Measurements from ENCODE around the gene ASIC3. TPM values are rescaled to one million over a fixed set of nuclear protein-coding genes. Genes with fewer than 3 reads are reported as not detected.

Gene ASIC3
- total RNA-seq, 6 experiments from 2014 or later, result 0.53 to 1.2 (median 1.2) TPM

- Histone ChIP-seq H3K27me3 (no peaks in the 10 kb centered on the region), H3K4me3 (peak within 1 kb of the TSS; percentile 71 to 80 (median 73)), H3K36me3 (no peaks in the 10 kb centered on the region), H3K9me3 (no peaks in the 10 kb centered on the region), H3K4me1 (peaks cover 0 to 52% (median 24%) of the 10 kb centered on the region in 4 donors), H3K27ac (peak within 1 kb of the TSS; percentile 79 to 84 (median 81))
- no peak for TF ChIP-seq CTCF (IDR thresholded peaks at IDR 0.05)
- TF ChIP-seq POLR2A (IDR thresholded peaks at IDR 0.05), result peak; percentile 73
- intact Hi-C loops (cut with DNase I), result no loop called here
- 2% methylated on average over 6 of the region's 84 CpGs for whole genome bisulfite sequencing (ENCODE audit: insufficient coverage, low coverage, low lambda C conversion rate, missing lambda C conversion rate)
- peak; percentile 62 to 78 (median 64) for ATAC-seq
- DNase-seq, result peak; percentile 94 to 96 (median 96)
Observed at GRCh38 chr7:151085691-151086620, 37.6 kb downstream of the ASIC3 start, which contains the start of gene AGAP3. TSS of gene AGAP3 (plus strand) at chr7:151086475. CDS start at chr7:151086742, 267 bp downstream.

- intact Hi-C loops (cut with DNase I), result no loop called here
- ATAC-seq (no peak), DNase-seq (no peak)
- Histone ChIP-seq H3K4me1 (peaks cover 0 to 53% (median 22%) of the 10 kb centered on the region in 4 donors), H3K9me3 (no peaks in the 10 kb centered on the region), H3K4me3 (peak overlapping the region; percentile 71 to 80 (median 73)), H3K36me3 (no peaks in the 10 kb centered on the region), H3K27ac (peak overlapping the region; percentile 68 to 84 (median 79)), H3K27me3 (no peaks in the 10 kb centered on the region)
- TF ChIP-seq CTCF (IDR thresholded peaks at IDR 0.05) (no peak), POLR2A (IDR thresholded peaks at IDR 0.05) (no peak)
- 0% methylated on average over 1 of the region's 56 CpGs for WGBS (ENCODE audit: insufficient coverage, low coverage, low lambda C conversion rate, missing lambda C conversion rate)
Observed at GRCh38 chr7:151086802-151087244, 38.5 kb downstream of the ASIC3 start.

- TF ChIP-seq CTCF (IDR thresholded peaks at IDR 0.05), result peak; percentile 23 to 50 (median 36)
- peak; percentile 89 for TF ChIP-seq POLR2A (IDR thresholded peaks at IDR 0.05)
- Histone ChIP-seq H3K27ac (peak overlapping the region; percentile 68 to 84 (median 79)), H3K4me3 (peak overlapping the region; percentile 71 to 80 (median 73)), H3K36me3 (no peaks in the 10 kb centered on the region), H3K9me3 (no peaks in the 10 kb centered on the region), H3K4me1 (peaks cover 0 to 47% (median 20%) of the 10 kb centered on the region in 4 donors), H3K27me3 (no peaks in the 10 kb centered on the region)
- peak; percentile 83 to 85 (median 85) for DNase-seq
- intact Hi-C loops (cut with DNase I), result no loop called here
- 0% methylated on average over 4 of the region's 70 CpGs for WGBS (ENCODE audit: insufficient coverage, low coverage, low lambda C conversion rate, missing lambda C conversion rate)
- ATAC-seq, result peak; percentile 44 to 71 (median 65)
Observed at GRCh38 chr7:151087245-151088018, 39.1 kb downstream of the ASIC3 start.

DNA sequence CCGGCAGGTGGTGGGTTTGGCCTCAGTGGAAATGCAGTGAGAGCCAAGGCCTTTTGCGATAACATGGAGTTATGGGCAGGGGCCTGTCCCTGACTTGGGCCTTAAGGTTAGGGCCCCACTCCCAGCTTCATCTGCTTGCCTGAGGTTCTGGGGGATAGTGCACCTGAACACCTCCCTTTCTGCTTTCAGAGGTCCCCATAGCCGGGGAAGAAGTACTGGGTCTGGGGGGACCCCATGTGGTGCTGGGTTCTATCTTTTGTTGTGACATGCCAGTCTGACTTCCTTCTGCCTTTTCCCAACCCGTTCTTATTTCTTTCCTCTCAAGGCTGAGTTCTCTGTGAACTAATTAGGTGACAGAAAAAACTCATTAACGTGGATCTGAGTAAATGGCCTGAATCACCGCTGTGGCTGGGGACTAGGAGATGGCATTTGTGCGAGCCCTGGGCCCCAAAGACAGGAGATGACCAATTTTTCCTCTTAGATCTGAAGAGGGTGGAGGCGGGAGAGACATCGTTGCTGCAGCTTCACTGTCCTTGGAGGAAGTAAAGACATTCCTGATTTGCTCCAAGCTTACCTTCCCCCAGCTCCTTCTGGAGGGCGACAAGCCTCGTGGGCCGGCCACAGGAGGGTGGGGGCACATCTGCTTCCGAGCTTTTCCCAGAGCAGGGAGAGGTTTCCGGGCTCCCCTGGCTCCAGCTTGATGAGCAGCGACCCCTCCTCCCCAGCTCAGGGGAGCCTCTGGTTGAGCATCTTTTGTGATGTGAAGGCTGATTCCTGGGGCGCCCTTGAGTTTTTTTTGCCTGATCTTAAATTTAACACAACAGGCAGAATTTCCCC is 39.9 kb downstream of the ASIC3 start:
- TF ChIP-seq POLR2A (IDR thresholded peaks at IDR 0.05) (no peak), CTCF (IDR thresholded peaks at IDR 0.05) (no peak)
- peak overlapping the region; percentile 71 to 80 (median 73) for H3K4me3 ChIP-seq
- H3K4me1 ChIP-seq, result peaks cover 0 to 45% (median 20%) of the 10 kb centered on the region in 4 donors
- no peak for ATAC-seq
- H3K36me3 ChIP-seq, result no peaks in the 10 kb centered on the region
- no peaks in the 10 kb centered on the region for H3K9me3 ChIP-seq
- 23% methylated on average over 8 of the region's 16 CpGs for WGBS (ENCODE audit: insufficient coverage, low coverage, low lambda C conversion rate, missing lambda C conversion rate)
- no peaks in the 10 kb centered on the region for H3K27me3 ChIP-seq
- H3K27ac ChIP-seq, result peak overlapping the region; percentile 68 to 84 (median 79)
- intact Hi-C loops (cut with DNase I), result no loop called here
- no peak for DNase-seq

Measured in right lobe of liver (tissue), 6 donors.